ENCODE data around the gene PNPLA5. TPM values are rescaled to one million over a fixed set of nuclear protein-coding genes. Genes with fewer than 3 reads are reported as not detected.

Gene PNPLA5
- polyA plus RNA-seq, 1 donor (not counting 4 experiments of a cell fraction or from before 2014, with no cell fraction given), result not detected

DNA sequence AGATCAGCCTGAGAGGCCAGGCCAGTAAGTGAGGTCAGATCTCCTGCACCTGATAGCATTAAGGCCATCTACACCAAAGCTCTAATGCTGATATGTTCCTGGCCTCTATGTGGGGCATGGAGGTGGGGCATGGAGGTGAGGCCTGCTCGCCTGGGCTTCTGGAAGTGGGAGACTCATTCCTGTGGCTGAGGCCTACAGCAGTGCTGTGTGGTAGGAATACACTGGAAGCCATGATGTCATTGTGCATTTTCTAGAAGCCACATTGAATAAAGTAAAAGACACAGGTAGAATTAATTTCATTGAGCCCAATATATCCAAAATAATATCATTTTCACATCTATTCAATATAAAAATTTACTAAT, 34.5 kb upstream of the PNPLA5 start:
- TF ChIP-seq EZH2 (IDR thresholded peaks at IDR 0.05; ENCODE audit: low read length), result no peak
- TF ChIP-seq, protein P1, sequence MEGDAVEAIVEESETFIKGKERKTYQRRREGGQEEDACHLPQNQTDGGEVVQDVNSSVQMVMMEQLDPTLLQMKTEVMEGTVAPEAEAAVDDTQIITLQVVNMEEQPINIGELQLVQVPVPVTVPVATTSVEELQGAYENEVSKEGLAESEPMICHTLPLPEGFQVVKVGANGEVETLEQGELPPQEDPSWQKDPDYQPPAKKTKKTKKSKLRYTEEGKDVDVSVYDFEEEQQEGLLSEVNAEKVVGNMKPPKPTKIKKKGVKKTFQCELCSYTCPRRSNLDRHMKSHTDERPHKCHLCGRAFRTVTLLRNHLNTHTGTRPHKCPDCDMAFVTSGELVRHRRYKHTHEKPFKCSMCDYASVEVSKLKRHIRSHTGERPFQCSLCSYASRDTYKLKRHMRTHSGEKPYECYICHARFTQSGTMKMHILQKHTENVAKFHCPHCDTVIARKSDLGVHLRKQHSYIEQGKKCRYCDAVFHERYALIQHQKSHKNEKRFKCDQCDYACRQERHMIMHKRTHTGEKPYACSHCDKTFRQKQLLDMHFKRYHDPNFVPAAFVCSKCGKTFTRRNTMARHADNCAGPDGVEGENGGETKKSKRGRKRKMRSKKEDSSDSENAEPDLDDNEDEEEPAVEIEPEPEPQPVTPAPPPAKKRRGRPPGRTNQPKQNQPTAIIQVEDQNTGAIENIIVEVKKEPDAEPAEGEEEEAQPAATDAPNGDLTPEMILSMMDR (optimal IDR thresholded peaks at IDR 0.05 in 1 of 3, IDR thresholded peaks at IDR 0.05 in 1 of 3, conservative IDR thresholded peaks at IDR 0.05 in 1 of 3; ENCODE audit: extremely low read depth in 1 of 3, insufficient read depth in 2 of 3, low read length in 3 of 3), result no peak
- DNase-seq (ENCODE audit: low read depth, low spot score) (no peak), FAIRE-seq (no peak)
- Histone ChIP-seq H3K4me3 (ENCODE audit: control insufficient read depth in 2 of 3, extremely low read depth in 1 of 3, insufficient read depth in 2 of 3, low read depth in 1 of 3, low read length in 3 of 3) (no peak overlapping the region), H3K4me1 (ENCODE audit: control insufficient read depth, extremely low read depth, insufficient read depth, low read length) (peaks cover 27% of the 10 kb centered on the region), H3K4me2 (ENCODE audit: control insufficient read depth, extremely low read depth, insufficient read depth, low read depth, low read length) (peak overlapping the region; percentile 92), H3K9me1 (ENCODE audit: control insufficient read depth, extremely low read depth, insufficient read depth, low read length) (peaks cover 6% of the 10 kb centered on the region), H3K79me2 (ENCODE audit: control insufficient read depth, insufficient read depth, low read length) (peaks cover 12% of the 10 kb centered on the region), H3K27ac (ENCODE audit: control insufficient read depth, insufficient read depth, low read length) (peak overlapping the region; percentile 1), H3K36me3 (ENCODE audit: control insufficient read depth in 2 of 2, extremely low read depth in 1 of 2, insufficient read depth in 2 of 2, low read length in 2 of 2) (peaks cover 18% of the 10 kb centered on the region in 2 experiments), H3K9ac (ENCODE audit: control insufficient read depth, extremely low read depth, insufficient read depth, low read length) (peak overlapping the region; percentile 7), H4K20me1 (ENCODE audit: control insufficient read depth, extremely low read depth, insufficient read depth, low read length) (no peaks in the 10 kb centered on the region), H3K27me3 (ENCODE audit: control insufficient read depth, extremely low read depth, insufficient read depth, low read length) (no peaks in the 10 kb centered on the region), H3K9me3 (ENCODE audit: control insufficient read depth, low read depth, low read length) (no peaks in the 10 kb centered on the region), H2AFZ (ENCODE audit: control insufficient read depth, low read length) (no peak overlapping the region)
- dilution Hi-C loops (cut with MboI; ENCODE audit: extremely low pct_ligation_motif_present, low sequenced_read_pairs), result no loop called here

DNA sequence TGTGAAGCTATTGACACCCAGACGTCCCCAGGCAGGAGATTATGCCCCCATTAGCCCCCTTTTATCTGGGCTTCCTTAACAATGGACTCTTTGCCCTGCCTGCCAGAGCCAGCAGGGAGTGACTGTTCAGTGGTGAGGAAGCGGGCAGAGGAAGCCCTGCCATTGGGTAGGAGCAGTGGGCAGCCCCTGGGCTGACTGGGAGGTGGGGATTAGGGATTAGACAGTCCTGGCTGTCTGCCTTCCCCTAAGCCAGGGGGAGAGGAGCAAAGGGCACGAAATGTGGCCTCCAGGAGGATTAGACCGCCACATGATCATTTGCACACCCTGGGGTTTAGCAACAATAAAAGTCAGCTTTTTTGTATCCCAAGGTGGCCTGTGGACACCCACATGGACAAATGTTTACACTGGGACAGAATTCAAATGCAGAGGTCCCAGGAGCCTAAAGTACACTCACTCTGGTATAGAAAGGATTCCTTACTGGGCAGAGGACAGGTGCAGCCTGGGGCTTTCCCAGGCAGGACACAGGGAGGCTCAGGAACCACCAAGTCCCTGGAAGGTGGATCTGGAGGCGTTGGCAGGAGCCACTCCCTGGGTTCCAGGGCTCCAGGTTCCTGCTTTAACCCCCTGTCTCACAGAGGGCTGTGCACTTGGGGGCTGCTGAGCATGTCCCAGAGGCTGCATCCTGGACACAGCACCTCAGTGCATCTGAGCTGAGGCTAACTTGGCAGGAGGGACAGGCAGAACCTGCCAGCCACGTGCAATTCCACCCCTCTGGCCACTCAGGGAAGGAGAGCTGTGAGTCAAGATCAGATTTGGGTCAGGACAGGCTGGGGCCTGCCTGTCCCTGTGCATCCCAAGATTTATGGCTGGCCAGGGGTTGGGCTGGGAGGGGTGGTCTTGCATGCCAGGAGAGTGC, 33.9 kb upstream of the PNPLA5 start:
- Histone ChIP-seq H4K20me1 (ENCODE audit: control insufficient read depth, extremely low read depth, insufficient read depth, low read length) (no peaks in the 10 kb centered on the region), H3K79me2 (ENCODE audit: control insufficient read depth, insufficient read depth, low read length) (peaks cover 12% of the 10 kb centered on the region), H2AFZ (ENCODE audit: control insufficient read depth, low read length) (peak overlapping the region; percentile 39), H3K27me3 (ENCODE audit: control insufficient read depth, extremely low read depth, insufficient read depth, low read length) (no peaks in the 10 kb centered on the region), H3K9me1 (ENCODE audit: control insufficient read depth, extremely low read depth, insufficient read depth, low read length) (peaks cover 6% of the 10 kb centered on the region), H3K27ac (ENCODE audit: control insufficient read depth, insufficient read depth, low read length) (peak overlapping the region; percentile 68), H3K4me1 (ENCODE audit: control insufficient read depth, extremely low read depth, insufficient read depth, low read length) (peaks cover 27% of the 10 kb centered on the region), H3K4me3 (ENCODE audit: control insufficient read depth in 2 of 3, extremely low read depth in 1 of 3, insufficient read depth in 2 of 3, low read depth in 1 of 3, low read length in 3 of 3) (peak overlapping the region; percentile 56 to 89 (median 76)), H3K36me3 (ENCODE audit: control insufficient read depth in 2 of 2, extremely low read depth in 1 of 2, insufficient read depth in 2 of 2, low read length in 2 of 2) (peaks cover 18% of the 10 kb centered on the region in 2 experiments), H3K9me3 (ENCODE audit: control insufficient read depth, low read depth, low read length) (no peaks in the 10 kb centered on the region), H3K4me2 (ENCODE audit: control insufficient read depth, extremely low read depth, insufficient read depth, low read depth, low read length) (peak overlapping the region; percentile 92), H3K9ac (ENCODE audit: control insufficient read depth, extremely low read depth, insufficient read depth, low read length) (peak overlapping the region; percentile 79)
- dilution Hi-C loops (cut with MboI; ENCODE audit: extremely low pct_ligation_motif_present, low sequenced_read_pairs), result no loop called here
- no peak for DNase-seq (ENCODE audit: low read depth, low spot score)
- peak; percentile 89 for FAIRE-seq
- TF ChIP-seq EZH2 (IDR thresholded peaks at IDR 0.05; ENCODE audit: low read length), result no peak
- TF ChIP-seq, protein P1 (optimal IDR thresholded peaks at IDR 0.05 in 1 of 3, IDR thresholded peaks at IDR 0.05 in 1 of 3, conservative IDR thresholded peaks at IDR 0.05 in 1 of 3; ENCODE audit: extremely low read depth in 1 of 3, insufficient read depth in 2 of 3, low read length in 3 of 3), result no peak
